Neural cell (in vitro differentiated cells): Measurements from ENCODE around the gene KIF16B. TPM values are rescaled to one million over a fixed set of nuclear protein-coding genes. Genes with fewer than 3 reads are reported as not detected.

Experiments
- H2AFZ ChIP-seq: fragments of 200-600, 300-800 bp; sonication (generic), shearing (Covaris generic); 2 replicates; pipeline ENCODE4 v1.6.0; 2014; ENCODE audit warnings: low read depth, mild to moderate bottlenecking, antibody characterized with exemption, low read length, moderate library complexity
- H3F3A ChIP-seq: fragments of 200-600 bp; shearing (Covaris generic); 2 replicates; pipeline ENCODE4 v1.6.1; 2016; ENCODE audit warnings: mild to moderate bottlenecking, moderate library complexity, mixed read lengths, antibody characterized with exemption, low read length; ENCODE audit not compliant: insufficient read depth, poor library complexity, severe bottlenecking
- H3K27ac ChIP-seq: fragments of 200-600, 300-800 bp; sonication (generic), shearing (Covaris generic); 2 replicates; pipeline ENCODE4 v1.5.1; 2014; ENCODE audit warnings: mild to moderate bottlenecking, low read length, moderate library complexity
- H3K27me3 ChIP-seq: fragments of 300-800, 200-600 bp; sonication (generic), shearing (Covaris generic); 2 replicates; pipeline ENCODE4 v1.6.0; 2014; ENCODE audit warnings: mild to moderate bottlenecking, low read depth, low read length, moderate library complexity; ENCODE audit not compliant: insufficient read depth
- H3K36me3 ChIP-seq: fragments of 300-800, 200-600 bp; sonication (generic), shearing (Covaris generic); 2 replicates; pipeline ENCODE4 v1.5.1; 2014; ENCODE audit warnings: mild to moderate bottlenecking, antibody characterized with exemption, low read length, moderate library complexity; ENCODE audit not compliant: insufficient read depth
- H3K4me2 ChIP-seq: fragments of 300-800, 200-600 bp; sonication (generic), shearing (Covaris generic); 2 replicates; pipeline ENCODE4 v1.6.0; 2014; ENCODE audit warnings: mild to moderate bottlenecking, low read length
- H3K4me3 ChIP-seq: fragments of 300-800, 200-600 bp; sonication (generic), shearing (Covaris generic); 2 replicates; pipeline ENCODE4 v1.5.1; 2014; ENCODE audit warnings: mild to moderate bottlenecking, low read length, moderate library complexity
- H3K79me2 ChIP-seq: fragments of 200-600 bp; shearing (Covaris generic); replicated peaks from 2 replicates; pipeline ENCODE4 v1.6.0; 2014; ENCODE audit warnings: mild to moderate bottlenecking, low read length, moderate library complexity; ENCODE audit not compliant: insufficient read depth
- H3K9ac ChIP-seq: fragments of 300-800, 200-600 bp; sonication (generic), shearing (Covaris generic); 2 replicates; pipeline ENCODE4 v1.6.1; 2016; ENCODE audit warnings: mild to moderate bottlenecking, low read length, mixed read lengths
- H3K9me2 ChIP-seq: fragments of 200-600 bp; shearing (Covaris generic); 2 replicates; pipeline ENCODE4 v1.6.1; 2016; ENCODE audit warnings: mild to moderate bottlenecking, low read length, mixed read lengths; ENCODE audit not compliant: insufficient read depth
- H3K9me3 ChIP-seq: fragments of 200-600, 300-800 bp; sonication (generic), shearing (Covaris generic); 2 replicates; pipeline ENCODE4 v1.6.1; 2016; ENCODE audit warnings: mild to moderate bottlenecking, mixed run types, low read length, moderate library complexity, mixed read lengths
- H4K20me1 ChIP-seq: fragments of 200-600 bp; shearing (Covaris generic); 2 replicates; pipeline ENCODE4 v1.6.1; 2016; ENCODE audit warnings: mild to moderate bottlenecking, mixed run types; ENCODE audit not compliant: insufficient read depth
- CTCF ChIP-seq: fragments of 450-650 bp; IDR thresholded peaks from 2 replicates; pipeline ENCODE4 v1.5.1; 2014; ENCODE audit warnings: antibody characterized with exemption, mild to moderate bottlenecking, moderate library complexity; ENCODE audit not compliant: poor library complexity, severe bottlenecking
- EP300 ChIP-seq: fragments of 450-650 bp; conservative IDR thresholded peaks from 2 replicates; pipeline ENCODE4 v1.6.1; 2014; ENCODE audit warnings: antibody characterized with exemption, mild to moderate bottlenecking, moderate library complexity; ENCODE audit not compliant: poor library complexity, severe bottlenecking
- EZH2 ChIP-seq: fragments of 200-600, 300-800 bp; shearing (Covaris generic), sonication (generic); IDR thresholded peaks from 2 replicates; pipeline ENCODE4 v1.6.1; 2014; ENCODE audit warnings: antibody characterized with exemption, low read length, borderline replicate concordance, mild to moderate bottlenecking; ENCODE audit not compliant: insufficient read depth, poor library complexity, severe bottlenecking
- MXI1 ChIP-seq: fragments of 450-650 bp; conservative IDR thresholded peaks from 2 replicates; pipeline ENCODE4 v1.6.1; 2014; ENCODE audit warnings: antibody characterized with exemption, mild to moderate bottlenecking; ENCODE audit not compliant: poor library complexity, severe bottlenecking
- POLR2AphosphoS5 ChIP-seq: IDR thresholded peaks from 2 replicates; pipeline ENCODE4 v1.6.1; 2012
- RAD21 ChIP-seq: fragments of 450-650 bp; conservative IDR thresholded peaks from 2 replicates; pipeline ENCODE4 v1.6.1; 2014; ENCODE audit warnings: antibody characterized with exemption, mild to moderate bottlenecking, moderate library complexity
- REST ChIP-seq: IDR thresholded peaks from 2 replicates; pipeline ENCODE4 v1.6.1; 2012; ENCODE audit warnings: borderline replicate concordance
- SMC3 ChIP-seq: fragments of 450-650 bp; conservative IDR thresholded peaks from 2 replicates; pipeline ENCODE4 v1.6.1; 2014; ENCODE audit warnings: antibody characterized with exemption, mild to moderate bottlenecking, moderate library complexity; ENCODE audit not compliant: poor library complexity
- TAF1 ChIP-seq: IDR thresholded peaks from 2 replicates; pipeline ENCODE4 v1.6.1; 2012; ENCODE audit warnings: low read depth
- polyA plus RNA-seq: library from polyadenylated mRNA; depleted of rRNA; stranded (reverse); fragments of >200 nt; gene quantifications from 2 replicates; pipeline ENCODE4 v1.2.3, GENCODE V29; 2014

Gene KIF16B
- polyA plus RNA-seq, 1 donor from 2014 or later: 3.8 TPM

GRCh38 chr20:16240355-16240754 lies 332.9 kb downstream of the KIF16B start:
- TF ChIP-seq REST (no peak), RAD21 (no peak)
- Histone ChIP-seq H3K4me2 (no peak overlapping the region), H3F3A (no peaks in the 10 kb centered on the region), H3K9me2 (no peaks in the 10 kb centered on the region), H3K4me3 (no peak overlapping the region), H3K79me2 (no peaks in the 10 kb centered on the region), H2AFZ (no peak overlapping the region), H3K27me3 (no peaks in the 10 kb centered on the region), H3K36me3 (no peaks in the 10 kb centered on the region), H4K20me1 (no peaks in the 10 kb centered on the region), H3K9me3 (no peaks in the 10 kb centered on the region), H3K9ac (no peak overlapping the region), H3K27ac (no peak overlapping the region)

- Histone ChIP-seq H3K36me3 (no peaks in the 10 kb centered on the region), H4K20me1 (no peaks in the 10 kb centered on the region), H3K27me3 (no peaks in the 10 kb centered on the region), H2AFZ (no peak overlapping the region), H3K4me3 (no peak overlapping the region), H3K79me2 (no peaks in the 10 kb centered on the region), H3F3A (no peaks in the 10 kb centered on the region), H3K9ac (no peak overlapping the region), H3K4me2 (no peak overlapping the region), H3K9me3 (no peaks in the 10 kb centered on the region), H3K27ac (no peak overlapping the region), H3K9me2 (no peaks in the 10 kb centered on the region)
- no peak for TF ChIP-seq CTCF
- TF ChIP-seq MXI1: no peak
- TF ChIP-seq TAF1: no peak
- peak; percentile 62 for TF ChIP-seq POLR2AphosphoS5
- TF ChIP-seq SMC3: no peak
- TF ChIP-seq RAD21: no peak
- no peak for TF ChIP-seq EZH2
- peak; percentile 5 for TF ChIP-seq REST
- peak; percentile 13 for TF ChIP-seq EP300
Measured at GRCh38 chr20:16236589-16237241, 336.5 kb downstream of the KIF16B start.
